ENCODE results near the gene ELOVL4. TPM values are rescaled to one million over a fixed set of nuclear protein-coding genes. Genes with fewer than 3 reads are reported as not detected.

ELOVL4 gene
- total and polyA plus RNA-seq, 2 of the 4 experiments (the other 2 are of a cell fraction): 2.2 to 2.3 TPM

DNA sequence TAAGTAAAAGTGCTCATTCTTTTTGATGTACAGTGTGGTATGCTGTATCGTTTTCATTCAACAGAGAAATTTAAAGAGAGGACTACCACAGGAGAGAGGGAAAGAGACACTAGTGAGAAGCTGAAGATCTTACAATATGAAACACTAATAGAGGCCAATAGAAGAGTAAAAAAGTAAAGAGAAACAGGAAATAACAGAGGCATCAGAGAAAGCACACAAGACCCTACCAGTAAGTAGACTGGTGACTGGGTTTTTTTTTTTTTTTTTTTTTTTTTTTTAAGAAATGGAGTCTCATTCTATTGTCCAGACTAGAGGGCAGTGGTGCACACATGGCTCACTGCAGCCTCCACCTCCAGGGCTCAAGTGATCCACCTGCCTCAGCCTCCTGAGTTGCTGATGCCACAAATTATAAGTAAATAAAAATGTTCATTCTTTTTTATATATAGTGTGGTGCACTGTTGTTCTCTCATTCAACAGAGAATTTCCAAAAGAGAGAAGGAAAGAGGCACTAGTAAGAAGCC lies 18.8 kb downstream of the ELOVL4 start:
- BruUV-seq (replicated peaks): no TSS peak
- TF ChIP-seq CHD1 (IDR thresholded peaks at IDR 0.05; ENCODE audit: low read depth, low read length) (no peak), BHLHE40 (IDR thresholded peaks at IDR 0.05; ENCODE audit: low read depth, low read length) (no peak), RAD21 (IDR thresholded peaks at IDR 0.05; ENCODE audit: low read length) (no peak), CTCF (conservative IDR thresholded peaks at IDR 0.05; ENCODE audit: low read depth, low read length) (no peak), POLR2A (IDR thresholded peaks at IDR 0.05; ENCODE audit: low read depth, low read length) (no peak), NFE2L2 (IDR thresholded peaks at IDR 0.05; ENCODE audit: low read depth, low read length) (no peak), CEBPB (IDR thresholded peaks at IDR 0.05; ENCODE audit: low read depth, low read length) (no peak), RFX5 (IDR thresholded peaks at IDR 0.05; ENCODE audit: low read depth, low read length) (no peak), SMC3 (IDR thresholded peaks at IDR 0.05; ENCODE audit: low read depth, low read length) (no peak), FOS (IDR thresholded peaks at IDR 0.05; ENCODE audit: low read depth, low read length) (no peak)
- TF ChIP-seq, protein P1, sequence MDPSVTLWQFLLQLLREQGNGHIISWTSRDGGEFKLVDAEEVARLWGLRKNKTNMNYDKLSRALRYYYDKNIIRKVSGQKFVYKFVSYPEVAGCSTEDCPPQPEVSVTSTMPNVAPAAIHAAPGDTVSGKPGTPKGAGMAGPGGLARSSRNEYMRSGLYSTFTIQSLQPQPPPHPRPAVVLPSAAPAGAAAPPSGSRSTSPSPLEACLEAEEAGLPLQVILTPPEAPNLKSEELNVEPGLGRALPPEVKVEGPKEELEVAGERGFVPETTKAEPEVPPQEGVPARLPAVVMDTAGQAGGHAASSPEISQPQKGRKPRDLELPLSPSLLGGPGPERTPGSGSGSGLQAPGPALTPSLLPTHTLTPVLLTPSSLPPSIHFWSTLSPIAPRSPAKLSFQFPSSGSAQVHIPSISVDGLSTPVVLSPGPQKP (IDR thresholded peaks at IDR 0.05; ENCODE audit: borderline replicate concordance, low read depth, low read length): no peak
- TF ChIP-seq, protein P2, sequence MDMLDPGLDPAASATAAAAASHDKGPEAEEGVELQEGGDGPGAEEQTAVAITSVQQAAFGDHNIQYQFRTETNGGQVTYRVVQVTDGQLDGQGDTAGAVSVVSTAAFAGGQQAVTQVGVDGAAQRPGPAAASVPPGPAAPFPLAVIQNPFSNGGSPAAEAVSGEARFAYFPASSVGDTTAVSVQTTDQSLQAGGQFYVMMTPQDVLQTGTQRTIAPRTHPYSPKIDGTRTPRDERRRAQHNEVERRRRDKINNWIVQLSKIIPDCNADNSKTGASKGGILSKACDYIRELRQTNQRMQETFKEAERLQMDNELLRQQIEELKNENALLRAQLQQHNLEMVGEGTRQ (IDR thresholded peaks at IDR 0.05; ENCODE audit: low read depth, low read length): no peak
- no peaks in the 10 kb centered on the region for H4K20me1 ChIP-seq (ENCODE audit: insufficient read depth, low read length)
- no peak overlapping the region for H4K91ac ChIP-seq (ENCODE audit: insufficient read depth, low read depth, low read length)
- no peaks in the 10 kb centered on the region for H3K4me1 ChIP-seq (ENCODE audit: control insufficient read depth, insufficient read depth, low read length)
- H4K5ac ChIP-seq (ENCODE audit: low read depth, low read length): no peak overlapping the region
- no peak overlapping the region for H3K14ac ChIP-seq (replicated peaks; ENCODE audit: low read depth, low read length)
- H3K4me3 ChIP-seq (ENCODE audit: insufficient read depth, low read depth, low read length): no peak overlapping the region
- dilution Hi-C loops (cut with HindIII; ENCODE audit: low sequenced_read_pairs, unreplicated experiment): no loop called here
- no peaks in the 10 kb centered on the region for H3K9me3 ChIP-seq (ENCODE audit: control insufficient read depth, insufficient read depth, low read length)
- no peak overlapping the region for H3K9ac ChIP-seq (ENCODE audit: low read depth, low read length)
- no peak overlapping the region for H2BK15ac ChIP-seq (ENCODE audit: low read depth, low read length)
- H3K18ac ChIP-seq (ENCODE audit: low read depth, low read length): no peak overlapping the region
- no peak overlapping the region for H2BK5ac ChIP-seq (ENCODE audit: low read depth, low read length, poor library complexity, severe bottlenecking)
- H2AFZ ChIP-seq (replicated peaks; ENCODE audit: low read length, poor library complexity): no peak overlapping the region
- no peaks in the 10 kb centered on the region for H3K36me3 ChIP-seq (ENCODE audit: control insufficient read depth, insufficient read depth, low read length)
- no peak overlapping the region for H2BK20ac ChIP-seq (ENCODE audit: low read depth, low read length)
- no peak overlapping the region for H3K56ac ChIP-seq (ENCODE audit: extremely low read depth, insufficient read depth, low read length)
- intact Hi-C loops (cut with micrococcal nuclease): no loop called here
- ATAC-seq (ENCODE audit: low read depth) (no peak), DNase-seq (no peak)
- WGBS, 2 experiments (ENCODE audit: extremely low coverage in 2 of 2, insufficient read length in 1 of 2): 40% methylated on average over 1 of the region's 1 CpG; no CpG with 5 or more reads in 1 of the 2 experiments
- no peaks in the 10 kb centered on the region for H3K9me1 ChIP-seq (ENCODE audit: insufficient read depth, low read length)
- H2BK120ac ChIP-seq (ENCODE audit: low read depth, low read length): no peak overlapping the region
- no peak overlapping the region for H2AK5ac ChIP-seq (ENCODE audit: low read depth, low read length)
- no peak overlapping the region for H4K8ac ChIP-seq (ENCODE audit: low read depth in 2 of 2, low read length in 2 of 2)
- no peak overlapping the region for H3K4me2 ChIP-seq (ENCODE audit: low read depth, low read length)
- peaks cover 5 to 6% of the 10 kb centered on the region in 2 experiments; a peak in 3 of 4 replicates for H3K79me1 ChIP-seq (ENCODE audit: low read depth in 1 of 2, low read length in 2 of 2)
- CTCF ChIA-PET: no interaction called here
- H3K27me3 ChIP-seq (ENCODE audit: control insufficient read depth, insufficient read depth, low read length): no peaks in the 10 kb centered on the region
- no peak overlapping the region for H3K27ac ChIP-seq (ENCODE audit: insufficient read depth, low read length)
- POLR2A ChIA-PET (ENCODE audit: unreplicated experiment): no interaction called here
- H3K4ac ChIP-seq (ENCODE audit: low read depth, low read length): no peak overlapping the region
- in situ Hi-C loops (cut with MboI; ENCODE audit: low sequenced_read_pairs): no loop called here
- H2AK9ac ChIP-seq (replicated peaks; ENCODE audit: low read depth, low read length, poor library complexity): no peak overlapping the region
- H3K23ac ChIP-seq (ENCODE audit: low read depth, low read length): no peak overlapping the region

Measured in IMR-90 (cell line).